K562 (cell line): Measurements from ENCODE around the gene HSPA14. TPM values are rescaled to one million over a fixed set of nuclear protein-coding genes. Genes with fewer than 3 reads are reported as not detected.
A peak's percentile ranks its signal among the peaks of the same experiment; 100 is the strongest.

Source experiments
- CBX8 ChIP-seq: fragments of 200-600 bp; sonication (generic); IDR thresholded peaks from 2 replicates; pipeline ENCODE4 v1.6.1; 2012; ENCODE audit warnings: borderline replicate concordance, mixed run types, low read depth, mild to moderate bottlenecking, moderate library complexity, mixed read lengths, low read length, control low read depth, inconsistent platforms; ENCODE audit not compliant: poor library complexity, severe bottlenecking; ENCODE audit errors: extremely low read depth
- GABPB2 ChIP-seq: fragments of 250-450 bp; sonication (Bioruptor Pico); conservative IDR thresholded peaks from 2 replicates; pipeline ENCODE4 v1.5.1; 2021; ENCODE audit warnings: mild to moderate bottlenecking
- GATAD2B ChIP-seq: fragments of 450-650 bp; IDR thresholded peaks from 2 replicates; pipeline ENCODE4 v1.6.1; 2017; ENCODE audit warnings: mild to moderate bottlenecking, borderline replicate concordance
- HDAC8 ChIP-seq: fragments of 450-650 bp; IDR thresholded peaks from 2 replicates; pipeline ENCODE4 v1.6.1; 2016; ENCODE audit warnings: mild to moderate bottlenecking, missing genetic modification characterization, moderate library complexity, missing compliant biosample characterization
- MAZ ChIP-seq, 2 experiments: fragments of 450-650 bp in 1 of 2; sonication (generic) in 1 of 2; formaldehyde crosslinking; IDR thresholded peaks in 1 of 2; conservative IDR thresholded peaks in 1 of 2; 2 replicates each; pipeline versions ENCODE4 v1.4.0 to v1.5.0; 2020; ENCODE audit warnings: mild to moderate bottlenecking in 1 of 2, missing genetic modification reagents in 1 of 2
- MTA1 ChIP-seq: fragments of 450-650 bp; IDR thresholded peaks from 2 replicates; pipeline ENCODE4 v1.6.1; 2017; ENCODE audit warnings: borderline replicate concordance
- RHOXF2B ChIP-seq: fragments of 250-450 bp; sonication (Bioruptor Pico); conservative IDR thresholded peaks from 2 replicates; pipeline ENCODE4 v1.5.1; 2021
- SAFB ChIP-seq: fragments of 200-400 bp; formaldehyde crosslinking; IDR thresholded peaks from 2 replicates; pipeline ENCODE4 v1.6.1; 2017; ENCODE audit warnings: low read depth, low read length, borderline replicate concordance
- SLC30A9 ChIP-seq: fragments of 250-450 bp; sonication (Bioruptor Pico); IDR thresholded peaks from 2 replicates; pipeline ENCODE4 v1.8.0; 2022; ENCODE audit warnings: mild to moderate bottlenecking, moderate library complexity
- TBL1XR1 ChIP-seq, 2 experiments: IDR thresholded peaks; 2 replicates each; pipeline ENCODE4 v1.6.1; 2012; ENCODE audit warnings: improper control_type of control experiment in 2 of 2, low read length in 2 of 2, mild to moderate bottlenecking in 1 of 2
- TCF7L2 ChIP-seq: fragments of 150-350 bp; IDR thresholded peaks from 2 replicates; pipeline ENCODE4 v1.6.1; 2016; ENCODE audit warnings: low read depth, mild to moderate bottlenecking, low read length, moderate library complexity
- TRIM28 ChIP-seq: fragments of 450-650 bp; IDR thresholded peaks from 2 replicates; pipeline ENCODE4 v1.6.1; 2017
- ZEB2 ChIP-seq: fragments of 450-650 bp; IDR thresholded peaks from 2 replicates; pipeline ENCODE4 v1.6.1; 2016
- ZFP36 ChIP-seq: fragments of 150-350 bp; IDR thresholded peaks from 2 replicates; pipeline ENCODE4 v1.6.1; 2018; ENCODE audit warnings: low read length, low read depth; ENCODE audit not compliant: partially characterized antibody
- polyA plus RNA-seq, 8 experiments: library from polyadenylated mRNA; depleted of rRNA in 4 of 8; stranded (reverse) in 5 of 8; unstranded in 3 of 8; fragments of >200 nt; fragmentation: Nextera tagmentation in 2 of 8; fragmentation: Illumina TruSeq in 1 of 8; extraction: Ambion mirVana in 2 of 8; extraction: Trizol in 1 of 8; gene quantifications; 2 replicates each; pipeline versions ENCODE4 v1.2.1 to v1.2.3, GENCODE V29; 2011 to 2014; ENCODE audit warnings: inconsistent platforms in 1 of 8, missing spikeins in 1 of 8
- total RNA-seq, 7 experiments: library from RNA; depleted of rRNA in 6 of 7; stranded (reverse); fragments of >200 nt in 6 of 7; fragmentation: Illumina TruSeq in 2 of 7; extraction: Trizol in 2 of 7; gene quantifications; 2 replicates each; pipeline versions ENCODE4 v1.2.1 to v1.2.3, GENCODE V29; 2011 to 2021; ENCODE audit warnings: low replicate concordance in 1 of 7
- TF ChIP-seq, protein P1 (sequence below): fragments of 200-800 bp; sonication (Bioruptor generic); IDR thresholded peaks from 2 replicates; pipeline ENCODE4 v1.6.1; 2017; ENCODE audit warnings: missing genetic modification characterization, missing compliant biosample characterization
- TF ChIP-seq, protein P2 (sequence below): fragments of 250-450 bp; sonication (Bioruptor Pico); IDR thresholded peaks from 2 replicates; pipeline ENCODE4 v1.5.0; 2021
- TF ChIP-seq, protein P3 (sequence below): fragments of 450-650 bp; IDR thresholded peaks from 2 replicates; pipeline ENCODE4 v1.6.1; 2016; ENCODE audit warnings: low read depth, mild to moderate bottlenecking, moderate library complexity
- TF ChIP-seq, protein P4 (sequence below), 2 experiments: fragments of 200-800 bp in 1 of 2; sonication (Bioruptor generic) in 1 of 2; sonication (generic) in 1 of 2; formaldehyde crosslinking in 1 of 2; IDR thresholded peaks in 1 of 2; conservative IDR thresholded peaks in 1 of 2; 2 replicates each; pipeline versions ENCODE4 v1.5.0 to v1.6.1; 2016 to 2020; ENCODE audit warnings: missing compliant biosample characterization in 1 of 2, missing genetic modification characterization in 1 of 2, missing genetic modification reagents in 1 of 2
- TF ChIP-seq, protein P5 (sequence below): fragments of 150-350 bp; conservative IDR thresholded peaks from 2 replicates; pipeline ENCODE4 v1.6.1; 2014; ENCODE audit warnings: low read length

Gene HSPA14
- total and polyA plus RNA-seq, 9 of the 15 experiments (the other 6 are each of a cell fraction or from before 2014, with no cell fraction given), result 41.9 to 75.0 (median 63.2) TPM

DNA sequence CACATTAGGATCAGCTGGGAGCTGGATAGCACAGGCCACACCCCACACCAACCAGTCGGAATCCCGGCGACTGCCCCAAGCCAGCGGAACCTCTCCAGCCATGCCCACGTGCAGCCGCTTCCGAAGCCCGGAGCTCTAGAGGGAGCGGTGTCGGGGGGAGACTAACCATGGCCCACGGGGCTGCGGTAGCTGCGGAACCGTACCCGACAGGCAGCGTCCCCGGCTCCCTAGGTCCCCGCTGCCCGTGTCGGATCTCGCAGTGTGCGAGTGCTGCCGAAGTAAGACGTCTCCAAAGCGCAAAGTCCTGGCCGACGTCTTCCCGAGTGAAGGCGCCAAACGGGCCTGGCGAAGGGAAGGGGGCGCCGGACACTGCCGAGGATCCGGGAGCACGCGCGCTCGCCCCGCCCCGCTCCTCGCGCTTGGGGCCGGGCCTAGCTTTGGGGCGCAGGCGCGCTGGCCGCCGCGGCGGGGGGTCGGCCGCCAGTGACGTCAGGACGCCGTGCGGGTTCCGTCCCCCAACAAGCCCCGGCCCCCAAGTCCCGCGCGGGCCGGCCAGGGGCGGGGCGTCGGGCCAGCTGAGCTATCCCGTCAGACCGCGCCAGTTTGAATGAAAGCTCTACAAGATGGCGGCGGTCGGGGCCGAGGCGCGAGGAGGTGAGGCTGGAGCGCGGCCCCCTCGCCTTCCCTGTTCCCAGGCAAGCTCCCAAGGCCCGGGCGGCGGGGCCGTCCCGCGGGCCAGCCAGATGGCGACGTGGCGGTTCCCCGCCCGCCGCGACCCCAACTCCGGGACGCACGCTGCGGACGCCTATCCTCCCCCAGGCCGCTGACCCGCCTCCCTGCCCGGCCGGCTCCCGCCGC, 40.4 kb downstream of the HSPA14 start, which contains the start of gene SUV39H2 (continued):
- TF ChIP-seq, protein P1, sequence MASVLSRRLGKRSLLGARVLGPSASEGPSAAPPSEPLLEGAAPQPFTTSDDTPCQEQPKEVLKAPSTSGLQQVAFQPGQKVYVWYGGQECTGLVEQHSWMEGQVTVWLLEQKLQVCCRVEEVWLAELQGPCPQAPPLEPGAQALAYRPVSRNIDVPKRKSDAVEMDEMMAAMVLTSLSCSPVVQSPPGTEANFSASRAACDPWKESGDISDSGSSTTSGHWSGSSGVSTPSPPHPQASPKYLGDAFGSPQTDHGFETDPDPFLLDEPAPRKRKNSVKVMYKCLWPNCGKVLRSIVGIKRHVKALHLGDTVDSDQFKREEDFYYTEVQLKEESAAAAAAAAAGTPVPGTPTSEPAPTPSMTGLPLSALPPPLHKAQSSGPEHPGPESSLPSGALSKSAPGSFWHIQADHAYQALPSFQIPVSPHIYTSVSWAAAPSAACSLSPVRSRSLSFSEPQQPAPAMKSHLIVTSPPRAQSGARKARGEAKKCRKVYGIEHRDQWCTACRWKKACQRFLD (CRISPR knock-in tag), result no peak
- TF ChIP-seq RHOXF2B (CRISPR knock-in tag), result no peak
- no peak for TF ChIP-seq SAFB
- TF ChIP-seq, protein P2, sequence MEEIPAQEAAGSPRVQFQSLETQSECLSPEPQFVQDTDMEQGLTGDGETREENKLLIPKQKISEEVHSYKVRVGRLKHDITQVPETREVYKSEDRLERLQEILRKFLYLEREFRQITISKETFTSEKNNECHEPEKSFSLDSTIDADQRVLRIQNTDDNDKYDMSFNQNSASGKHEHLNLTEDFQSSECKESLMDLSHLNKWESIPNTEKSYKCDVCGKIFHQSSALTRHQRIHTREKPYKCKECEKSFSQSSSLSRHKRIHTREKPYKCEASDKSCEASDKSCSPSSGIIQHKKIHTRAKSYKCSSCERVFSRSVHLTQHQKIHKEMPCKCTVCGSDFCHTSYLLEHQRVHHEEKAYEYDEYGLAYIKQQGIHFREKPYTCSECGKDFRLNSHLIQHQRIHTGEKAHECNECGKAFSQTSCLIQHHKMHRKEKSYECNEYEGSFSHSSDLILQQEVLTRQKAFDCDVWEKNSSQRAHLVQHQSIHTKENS, result no peak
- TF ChIP-seq, protein P3, sequence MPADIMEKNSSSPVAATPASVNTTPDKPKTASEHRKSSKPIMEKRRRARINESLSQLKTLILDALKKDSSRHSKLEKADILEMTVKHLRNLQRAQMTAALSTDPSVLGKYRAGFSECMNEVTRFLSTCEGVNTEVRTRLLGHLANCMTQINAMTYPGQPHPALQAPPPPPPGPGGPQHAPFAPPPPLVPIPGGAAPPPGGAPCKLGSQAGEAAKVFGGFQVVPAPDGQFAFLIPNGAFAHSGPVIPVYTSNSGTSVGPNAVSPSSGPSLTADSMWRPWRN, result no peak
- TF ChIP-seq, protein P4, sequence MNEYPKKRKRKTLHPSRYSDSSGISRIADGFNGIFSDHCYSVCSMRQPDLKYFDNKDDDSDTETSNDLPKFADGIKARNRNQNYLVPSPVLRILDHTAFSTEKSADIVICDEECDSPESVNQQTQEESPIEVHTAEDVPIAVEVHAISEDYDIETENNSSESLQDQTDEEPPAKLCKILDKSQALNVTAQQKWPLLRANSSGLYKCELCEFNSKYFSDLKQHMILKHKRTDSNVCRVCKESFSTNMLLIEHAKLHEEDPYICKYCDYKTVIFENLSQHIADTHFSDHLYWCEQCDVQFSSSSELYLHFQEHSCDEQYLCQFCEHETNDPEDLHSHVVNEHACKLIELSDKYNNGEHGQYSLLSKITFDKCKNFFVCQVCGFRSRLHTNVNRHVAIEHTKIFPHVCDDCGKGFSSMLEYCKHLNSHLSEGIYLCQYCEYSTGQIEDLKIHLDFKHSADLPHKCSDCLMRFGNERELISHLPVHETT (CRISPR knock-in tag; conservative IDR thresholded peaks at IDR 0.05 in 1 of 2, IDR thresholded peaks at IDR 0.05 in 1 of 2), result peak in 1 of 2 experiments; percentile 76; a peak in 2 of 4 replicates
- TF ChIP-seq ZEB2, result 0 out of 2 replicates have a peak, but pooled peaks have one; percentile 20
- no peak for TF ChIP-seq GABPB2
- TF ChIP-seq GATAD2B, result peak; percentile 84; the same call in 1 of the 2 replicates
- TF ChIP-seq TCF7L2, result no peak
- no peak for TF ChIP-seq SLC30A9
- TF ChIP-seq, protein P5, sequence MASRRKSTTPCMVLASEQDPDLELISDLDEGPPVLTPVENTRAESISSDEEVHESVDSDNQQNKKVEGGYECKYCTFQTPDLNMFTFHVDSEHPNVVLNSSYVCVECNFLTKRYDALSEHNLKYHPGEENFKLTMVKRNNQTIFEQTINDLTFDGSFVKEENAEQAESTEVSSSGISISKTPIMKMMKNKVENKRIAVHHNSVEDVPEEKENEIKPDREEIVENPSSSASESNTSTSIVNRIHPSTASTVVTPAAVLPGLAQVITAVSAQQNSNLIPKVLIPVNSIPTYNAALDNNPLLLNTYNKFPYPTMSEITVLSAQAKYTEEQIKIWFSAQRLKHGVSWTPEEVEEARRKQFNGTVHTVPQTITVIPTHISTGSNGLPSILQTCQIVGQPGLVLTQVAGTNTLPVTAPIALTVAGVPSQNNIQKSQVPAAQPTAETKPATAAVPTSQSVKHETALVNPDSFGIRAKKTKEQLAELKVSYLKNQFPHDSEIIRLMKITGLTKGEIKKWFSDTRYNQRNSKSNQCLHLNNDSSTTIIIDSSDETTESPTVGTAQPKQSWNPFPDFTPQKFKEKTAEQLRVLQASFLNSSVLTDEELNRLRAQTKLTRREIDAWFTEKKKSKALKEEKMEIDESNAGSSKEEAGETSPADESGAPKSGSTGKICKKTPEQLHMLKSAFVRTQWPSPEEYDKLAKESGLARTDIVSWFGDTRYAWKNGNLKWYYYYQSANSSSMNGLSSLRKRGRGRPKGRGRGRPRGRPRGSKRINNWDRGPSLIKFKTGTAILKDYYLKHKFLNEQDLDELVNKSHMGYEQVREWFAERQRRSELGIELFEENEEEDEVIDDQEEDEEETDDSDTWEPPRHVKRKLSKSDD, result no peak
- TF ChIP-seq TRIM28, result no peak
- TF ChIP-seq TBL1XR1 (IDR thresholded peaks at IDR 0.05; ENCODE audit: low read length in 2 of 2), result no peak
- TF ChIP-seq CBX8, result no peak
- peak; percentile 64 to 83; a peak in 3 of 4 replicates for TF ChIP-seq MAZ (CRISPR knock-in tag; conservative IDR thresholded peaks at IDR 0.05 in 1 of 2, IDR thresholded peaks at IDR 0.05 in 1 of 2)
- no peak for TF ChIP-seq ZFP36
- no peak for TF ChIP-seq MTA1
- peak; percentile 29; the same call in 1 of the 2 replicates for TF ChIP-seq HDAC8 (tag)
